ENCODE results near the gene TLE1. TPM values are rescaled to one million over a fixed set of nuclear protein-coding genes. Genes with fewer than 3 reads are reported as not detected.

Gene TLE1
- total RNA-seq (27.6 and 33.5 TPM in 2 replicates), polyA plus RNA-seq (80.3 and 95.4 TPM in 2 replicates), polyA minus RNA-seq (72.1 and 95.3 TPM in 2 replicates)
- 63.2 TPM for total RNA-seq (2013)

DNA sequence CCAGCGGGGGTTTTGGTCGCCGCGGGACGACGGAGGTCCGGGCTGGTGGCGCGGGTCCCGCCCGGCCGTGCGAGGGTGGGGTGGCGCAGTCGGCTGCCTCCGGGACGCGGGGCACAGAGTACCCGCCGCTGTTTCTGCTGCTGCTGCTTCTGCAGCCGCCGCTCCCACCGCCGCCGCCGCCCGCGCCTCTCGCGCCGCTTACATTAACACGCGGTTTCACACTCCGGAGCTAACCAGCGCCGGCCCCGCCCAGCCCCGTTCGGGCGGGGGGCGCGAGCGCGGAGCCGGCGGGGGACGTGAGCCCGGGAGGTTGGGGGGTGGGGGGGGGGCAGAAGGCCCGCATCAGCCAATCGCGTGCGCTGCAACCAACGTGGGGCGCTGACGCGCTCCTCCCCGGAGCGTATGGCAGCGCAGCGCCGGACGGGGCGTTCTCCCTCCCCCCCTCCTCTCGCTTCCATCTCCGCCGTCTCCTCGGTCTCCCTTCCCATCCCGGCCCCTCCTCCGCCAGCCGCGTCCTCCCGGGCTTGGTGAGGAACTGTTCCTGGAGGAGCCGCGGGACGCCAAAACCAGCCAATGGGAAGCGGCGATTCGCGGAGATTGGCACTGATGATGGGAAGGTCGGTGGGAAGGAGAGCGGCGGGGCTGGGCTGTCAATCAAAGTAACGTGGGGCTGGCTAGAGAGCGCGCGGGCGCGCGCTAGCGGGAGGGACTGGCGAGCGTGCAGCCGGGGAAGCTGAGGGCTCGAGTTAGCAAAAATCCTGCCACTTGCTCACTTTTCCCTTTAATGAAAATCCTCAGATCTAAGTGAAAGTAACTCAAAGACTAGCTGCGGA lies at the start of gene TLE1:
Gene TLE1, minus strand, starts transcription at position 205 of the 833 bp plus-strand sequence. CDS start 1,307 bp downstream, outside the sequence.
- peaks cover 33% of the 10 kb centered on the region for H4K20me1 ChIP-seq (ENCODE audit: control insufficient read depth, insufficient read depth, low read length, poor library complexity, severe bottlenecking)
- ChIA-PET CTCF (interaction anchor here (0.6 to 5.1 kb wide), 6 partner anchors 18 to 916 kb away, joined by 3 to 36 read pairs (median 5); no protein-coding TSS in a partner anchor), POLR2A (interaction anchor here (0.6 to 2.1 kb wide), 3 partner anchors 23 to 161 kb away, joined by 3 to 9 read pairs (median 3); no protein-coding TSS in a partner anchor)
- H3K27me3 Mint-ChIP-seq: peaks cover 12% of the 10 kb centered on the region
- peaks cover 0 to 7% of the 10 kb centered on the region in 2 experiments for H3K36me3 ChIP-seq (replicated peaks in 1 of 2; ENCODE audit: control extremely low read depth in 1 of 2, control insufficient read depth in 1 of 2, extremely low read depth in 1 of 2, insufficient read depth in 2 of 2, low read length in 1 of 2)
- H3K4me1 ChIP-seq (ENCODE audit: control insufficient read depth in 2 of 2, insufficient read depth in 2 of 2, low read length in 2 of 2): peaks cover 32 to 35% of the 10 kb centered on the region in 2 donors
- peaks cover 0 to 21% (median 4%) of the 10 kb centered on the region in 4 experiments for H3K27me3 ChIP-seq (replicated peaks in 1 of 4; ENCODE audit: control extremely low read depth in 1 of 4, control insufficient read depth in 3 of 4, insufficient read depth in 4 of 4, low read length in 3 of 4)
- peak within 1 kb of the TSS; percentile 95 for H3K27ac Mint-ChIP-seq
- DNase-seq (peak; percentile 97), ATAC-seq (ENCODE audit: low read depth) (peak; percentile 79)
- no peaks in the 10 kb centered on the region for H3K9me3 Mint-ChIP-seq (ENCODE audit: insufficient read depth)
- H3K4me3 ChIP-seq (ENCODE audit: control extremely low read depth in 1 of 5, extremely low read depth in 1 of 5, insufficient read depth in 1 of 5, low read depth in 2 of 5, low read length in 4 of 5): peak within 1 kb of the TSS; percentile 76 to 92 (median 78)
- H3K27ac ChIP-seq (ENCODE audit: low read length in 2 of 2): peak within 1 kb of the TSS; percentile 82 to 87
- H3K79me2 ChIP-seq (ENCODE audit: control insufficient read depth, insufficient read depth, low read length): peaks cover 45% of the 10 kb centered on the region
- intact Hi-C loops (cut with micrococcal nuclease): loop anchor here (1.0 to 10.0 kb wide), 4 partner anchors 33 to 438 kb away; no protein-coding TSS in a partner anchor
- H3K4me1 Mint-ChIP-seq: peaks cover 16% of the 10 kb centered on the region
- peaks cover 0 to 6% (median 0%) of the 10 kb centered on the region in 3 donors for H3K9me3 ChIP-seq (ENCODE audit: control extremely low read depth in 1 of 3, control insufficient read depth in 2 of 3, insufficient read depth in 1 of 3, low read length in 2 of 3)
- peak within 1 kb of the TSS; percentile 98 for H3K4me3 Mint-ChIP-seq
- TF ChIP-seq EZH2 (IDR thresholded peaks at IDR 0.05; ENCODE audit: borderline replicate concordance, insufficient read depth, low read depth, low read length, poor library complexity, severe bottlenecking): no peak
- TF ChIP-seq, protein P1, sequence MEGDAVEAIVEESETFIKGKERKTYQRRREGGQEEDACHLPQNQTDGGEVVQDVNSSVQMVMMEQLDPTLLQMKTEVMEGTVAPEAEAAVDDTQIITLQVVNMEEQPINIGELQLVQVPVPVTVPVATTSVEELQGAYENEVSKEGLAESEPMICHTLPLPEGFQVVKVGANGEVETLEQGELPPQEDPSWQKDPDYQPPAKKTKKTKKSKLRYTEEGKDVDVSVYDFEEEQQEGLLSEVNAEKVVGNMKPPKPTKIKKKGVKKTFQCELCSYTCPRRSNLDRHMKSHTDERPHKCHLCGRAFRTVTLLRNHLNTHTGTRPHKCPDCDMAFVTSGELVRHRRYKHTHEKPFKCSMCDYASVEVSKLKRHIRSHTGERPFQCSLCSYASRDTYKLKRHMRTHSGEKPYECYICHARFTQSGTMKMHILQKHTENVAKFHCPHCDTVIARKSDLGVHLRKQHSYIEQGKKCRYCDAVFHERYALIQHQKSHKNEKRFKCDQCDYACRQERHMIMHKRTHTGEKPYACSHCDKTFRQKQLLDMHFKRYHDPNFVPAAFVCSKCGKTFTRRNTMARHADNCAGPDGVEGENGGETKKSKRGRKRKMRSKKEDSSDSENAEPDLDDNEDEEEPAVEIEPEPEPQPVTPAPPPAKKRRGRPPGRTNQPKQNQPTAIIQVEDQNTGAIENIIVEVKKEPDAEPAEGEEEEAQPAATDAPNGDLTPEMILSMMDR (IDR thresholded peaks at IDR 0.05): no peak
- H3K9ac ChIP-seq (ENCODE audit: low read length): peak within 1 kb of the TSS; percentile 89
- H3K4me2 ChIP-seq (replicated peaks; ENCODE audit: low read depth, low read length, poor library complexity, severe bottlenecking): peak within 1 kb of the TSS; percentile 89
- H2AFZ ChIP-seq (ENCODE audit: insufficient read depth, low read depth, low read length, poor library complexity, severe bottlenecking): peak within 1 kb of the TSS; percentile 94
- WGBS (ENCODE audit: insufficient coverage): 0% methylated on average over 74 of the region's 95 CpGs
